HepG2 (cell line): Measurements from ENCODE around the gene MICOS13. TPM values are rescaled to one million over a fixed set of nuclear protein-coding genes. Genes with fewer than 3 reads are reported as not detected.

Source experiments
- BATF2 ChIP-seq: sonication (generic); formaldehyde crosslinking; IDR thresholded peaks from 2 replicates; pipeline ENCODE4 v1.8.0; 2022; ENCODE audit warnings: mild to moderate bottlenecking, missing genetic modification reagents, moderate library complexity
- CREB1 ChIP-seq, 2 experiments: fragments of 450-650 bp in 1 of 2; IDR thresholded peaks; 2 replicates each; pipeline ENCODE4 v1.6.1; 2016 to 2017; ENCODE audit warnings: control low read depth in 1 of 2, mild to moderate bottlenecking in 1 of 2, missing compliant biosample characterization in 1 of 2, missing genetic modification characterization in 1 of 2
- GTF2F1 ChIP-seq: fragments of 150-350 bp; IDR thresholded peaks from 2 replicates; pipeline ENCODE4 v1.6.1; 2014; ENCODE audit warnings: low read length
- JUNB ChIP-seq: sonication (generic); formaldehyde crosslinking; IDR thresholded peaks from 2 replicates; pipeline ENCODE4 v1.8.0; 2022; ENCODE audit warnings: missing genetic modification reagents, mild to moderate bottlenecking, borderline replicate concordance
- MAZ ChIP-seq, 2 experiments: sonication (generic) in 1 of 2; formaldehyde crosslinking in 1 of 2; IDR thresholded peaks; 2 replicates each; pipeline versions ENCODE4 v1.5.0 to v1.6.1; 2012 to 2020; ENCODE audit warnings: low read depth in 2 of 2, mild to moderate bottlenecking in 2 of 2, borderline replicate concordance in 1 of 2, improper control_type of control experiment in 1 of 2, low read length in 1 of 2, missing genetic modification reagents in 1 of 2, moderate library complexity in 1 of 2
- MBNL3 ChIP-seq: fragments of 250-450 bp; sonication (Bioruptor Pico); conservative IDR thresholded peaks from 2 replicates; pipeline ENCODE4 v1.8.0; 2022; ENCODE audit warnings: mild to moderate bottlenecking, inconsistent platforms
- NRL ChIP-seq: sonication (generic); formaldehyde crosslinking; IDR thresholded peaks from 2 replicates; pipeline ENCODE4 v1.5.0; 2020; ENCODE audit warnings: missing genetic modification reagents, mild to moderate bottlenecking, moderate library complexity, borderline replicate concordance
- PCBP2 ChIP-seq: fragments of 200-400 bp; formaldehyde crosslinking; optimal IDR thresholded peaks from 2 replicates; pipeline ENCODE3; 2018; ENCODE audit warnings: low read length, low read depth; ENCODE audit not compliant: poor library complexity, severe bottlenecking
- PLSCR1 ChIP-seq: sonication (generic); formaldehyde crosslinking; IDR thresholded peaks from 2 replicates; pipeline ENCODE4 v1.5.0; 2020; ENCODE audit warnings: missing genetic modification reagents, mild to moderate bottlenecking, borderline replicate concordance
- RARG ChIP-seq: sonication (generic); formaldehyde crosslinking; IDR thresholded peaks from 2 replicates; pipeline ENCODE4 v1.4.0; 2020; ENCODE audit warnings: low read depth, mild to moderate bottlenecking, missing genetic modification reagents
- RELA ChIP-seq: sonication (generic); formaldehyde crosslinking; IDR thresholded peaks from 2 replicates; pipeline ENCODE4 v1.4.0; 2020; ENCODE audit warnings: missing genetic modification reagents
- SKIL ChIP-seq: sonication (generic); formaldehyde crosslinking; IDR thresholded peaks from 2 replicates; pipeline ENCODE4 v1.8.0; 2022; ENCODE audit warnings: missing genetic modification reagents, mild to moderate bottlenecking, moderate library complexity, borderline replicate concordance
- ZBTB1 ChIP-seq: sonication (generic); formaldehyde crosslinking; IDR thresholded peaks from 2 replicates; pipeline ENCODE4 v1.4.0; 2020; ENCODE audit warnings: missing genetic modification reagents, borderline replicate concordance
- ZBTB8A ChIP-seq: sonication (generic); formaldehyde crosslinking; IDR thresholded peaks from 2 replicates; pipeline ENCODE4 v1.4.0; 2020; ENCODE audit warnings: mild to moderate bottlenecking, low read depth, missing genetic modification reagents, borderline replicate concordance
- ZNF564 ChIP-seq: sonication (generic); formaldehyde crosslinking; IDR thresholded peaks from 2 replicates; pipeline ENCODE4 v1.8.1; 2023; ENCODE audit warnings: mild to moderate bottlenecking, missing genetic modification reagents
- polyA plus RNA-seq, 8 experiments: library from polyadenylated mRNA; depleted of rRNA in 3 of 8; stranded (reverse) in 7 of 8; unstranded in 1 of 8; fragments of >200 nt; fragmentation: Illumina TruSeq in 4 of 8; extraction: Trizol in 4 of 8; gene quantifications; 2 replicates each; pipeline versions ENCODE4 v1.2.1 to v1.2.3, GENCODE V29; 2011 to 2016; ENCODE audit warnings: low read depth in 4 of 8, missing spikeins in 1 of 8, mixed read lengths in 1 of 8; ENCODE audit not compliant: insufficient read depth in 1 of 8
- total RNA-seq, 5 experiments: library from RNA; depleted of rRNA; stranded (reverse); fragments of >200 nt; fragmentation: Illumina TruSeq; extraction: Trizol; gene quantifications; 2 replicates each; pipeline ENCODE4 v1.2.3, GENCODE V29; 2016; ENCODE audit warnings: low read depth in 1 of 5
- TF ChIP-seq, protein P1 (sequence below): sonication (generic); formaldehyde crosslinking; IDR thresholded peaks from 2 replicates; pipeline ENCODE4 v1.4.0; 2020; ENCODE audit warnings: missing genetic modification reagents
- TF ChIP-seq, protein P2 (sequence below): sonication (generic); formaldehyde crosslinking; IDR thresholded peaks from 2 replicates; pipeline ENCODE4 v1.4.0; 2020; ENCODE audit warnings: missing genetic modification reagents, mild to moderate bottlenecking, borderline replicate concordance
- TF ChIP-seq, protein P3 (sequence below): IDR thresholded peaks from 2 replicates; pipeline ENCODE4 v1.6.1; 2012; ENCODE audit warnings: low read depth, low read length, improper control_type of control experiment

Gene MICOS13
- total and polyA plus RNA-seq, 2 of the 13 experiments (the other 11 are each of a cell fraction or from before 2014, with no cell fraction given), result 28.8 to 35.4 TPM

DNA sequence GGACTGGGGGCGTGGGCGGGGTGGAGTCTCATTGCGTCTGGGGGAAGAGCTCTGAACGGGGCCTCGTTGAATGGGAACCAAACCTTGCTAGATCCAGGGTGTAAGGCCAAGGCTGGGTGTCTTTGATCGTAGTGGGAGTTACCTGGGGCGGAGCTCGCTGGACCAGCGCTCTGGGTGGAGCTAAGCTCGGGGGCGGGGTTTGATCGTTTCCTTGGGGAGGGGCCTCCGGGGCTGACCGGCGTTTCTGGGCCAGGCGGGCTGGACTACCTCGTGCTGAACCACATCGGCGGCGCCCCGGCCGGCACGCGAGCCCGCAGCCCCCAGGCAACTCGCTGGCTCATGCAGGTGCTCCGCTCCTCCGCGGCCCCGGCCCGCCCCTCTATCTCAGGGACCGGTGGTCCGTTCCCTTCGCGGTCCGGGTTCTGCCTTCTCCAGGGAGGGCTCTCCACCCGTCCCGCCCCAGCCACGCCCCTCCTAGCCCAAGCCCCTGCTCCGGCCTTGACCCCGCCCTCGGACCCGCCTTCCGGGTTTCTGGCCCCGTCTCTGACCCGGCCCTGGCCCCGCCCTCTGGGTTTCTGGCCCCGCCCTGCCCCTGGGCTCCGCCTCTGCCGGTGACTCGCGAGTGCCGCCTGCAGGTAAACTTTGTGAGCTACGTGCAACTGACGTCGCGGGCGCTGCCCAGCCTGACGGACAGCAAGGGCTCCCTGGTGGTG lies 6.5 kb upstream of the MICOS13 start (continued):
- TF ChIP-seq PCBP2, result no peak
- no peak for TF ChIP-seq BATF2 (CRISPR knock-in tag)
- TF ChIP-seq NRL (CRISPR knock-in tag), result no peak
- TF ChIP-seq, protein P1, sequence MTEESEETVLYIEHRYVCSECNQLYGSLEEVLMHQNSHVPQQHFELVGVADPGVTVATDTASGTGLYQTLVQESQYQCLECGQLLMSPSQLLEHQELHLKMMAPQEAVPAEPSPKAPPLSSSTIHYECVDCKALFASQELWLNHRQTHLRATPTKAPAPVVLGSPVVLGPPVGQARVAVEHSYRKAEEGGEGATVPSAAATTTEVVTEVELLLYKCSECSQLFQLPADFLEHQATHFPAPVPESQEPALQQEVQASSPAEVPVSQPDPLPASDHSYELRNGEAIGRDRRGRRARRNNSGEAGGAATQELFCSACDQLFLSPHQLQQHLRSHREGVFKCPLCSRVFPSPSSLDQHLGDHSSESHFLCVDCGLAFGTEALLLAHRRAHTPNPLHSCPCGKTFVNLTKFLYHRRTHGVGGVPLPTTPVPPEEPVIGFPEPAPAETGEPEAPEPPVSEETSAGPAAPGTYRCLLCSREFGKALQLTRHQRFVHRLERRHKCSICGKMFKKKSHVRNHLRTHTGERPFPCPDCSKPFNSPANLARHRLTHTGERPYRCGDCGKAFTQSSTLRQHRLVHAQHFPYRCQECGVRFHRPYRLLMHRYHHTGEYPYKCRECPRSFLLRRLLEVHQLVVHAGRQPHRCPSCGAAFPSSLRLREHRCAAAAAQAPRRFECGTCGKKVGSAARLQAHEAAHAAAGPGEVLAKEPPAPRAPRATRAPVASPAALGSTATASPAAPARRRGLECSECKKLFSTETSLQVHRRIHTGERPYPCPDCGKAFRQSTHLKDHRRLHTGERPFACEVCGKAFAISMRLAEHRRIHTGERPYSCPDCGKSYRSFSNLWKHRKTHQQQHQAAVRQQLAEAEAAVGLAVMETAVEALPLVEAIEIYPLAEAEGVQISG (CRISPR knock-in tag), result peak; percentile 67
- no peak for TF ChIP-seq SKIL (CRISPR knock-in tag)
- TF ChIP-seq MAZ (IDR thresholded peaks at IDR 0.05; ENCODE audit: borderline replicate concordance, low read depth, low read length), result peak; percentile 83
- TF ChIP-seq MAZ (CRISPR knock-in tag; IDR thresholded peaks at IDR 0.05; ENCODE audit: low read depth), result peak; percentile 63
- TF ChIP-seq RELA, result no peak
- no peak for TF ChIP-seq ZNF564 (CRISPR knock-in tag)
- TF ChIP-seq, protein P2, sequence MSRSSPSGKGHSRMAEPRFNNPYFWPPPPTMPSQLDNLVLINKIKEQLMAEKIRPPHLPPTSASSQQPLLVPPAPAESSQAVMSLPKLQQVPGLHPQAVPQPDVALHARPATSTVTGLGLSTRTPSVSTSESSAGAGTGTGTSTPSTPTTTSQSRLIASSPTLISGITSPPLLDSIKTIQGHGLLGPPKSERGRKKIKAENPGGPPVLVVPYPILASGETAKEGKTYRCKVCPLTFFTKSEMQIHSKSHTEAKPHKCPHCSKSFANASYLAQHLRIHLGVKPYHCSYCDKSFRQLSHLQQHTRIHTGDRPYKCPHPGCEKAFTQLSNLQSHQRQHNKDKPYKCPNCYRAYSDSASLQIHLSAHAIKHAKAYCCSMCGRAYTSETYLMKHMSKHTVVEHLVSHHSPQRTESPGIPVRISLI (CRISPR knock-in tag), result no peak
- no peak for TF ChIP-seq ZBTB8A (CRISPR knock-in tag)
- TF ChIP-seq ZBTB1 (CRISPR knock-in tag), result no peak
- no peak for TF ChIP-seq JUNB (CRISPR knock-in tag)
- TF ChIP-seq PLSCR1 (CRISPR knock-in tag), result no peak
- no peak for TF ChIP-seq GTF2F1
- TF ChIP-seq, protein P3, sequence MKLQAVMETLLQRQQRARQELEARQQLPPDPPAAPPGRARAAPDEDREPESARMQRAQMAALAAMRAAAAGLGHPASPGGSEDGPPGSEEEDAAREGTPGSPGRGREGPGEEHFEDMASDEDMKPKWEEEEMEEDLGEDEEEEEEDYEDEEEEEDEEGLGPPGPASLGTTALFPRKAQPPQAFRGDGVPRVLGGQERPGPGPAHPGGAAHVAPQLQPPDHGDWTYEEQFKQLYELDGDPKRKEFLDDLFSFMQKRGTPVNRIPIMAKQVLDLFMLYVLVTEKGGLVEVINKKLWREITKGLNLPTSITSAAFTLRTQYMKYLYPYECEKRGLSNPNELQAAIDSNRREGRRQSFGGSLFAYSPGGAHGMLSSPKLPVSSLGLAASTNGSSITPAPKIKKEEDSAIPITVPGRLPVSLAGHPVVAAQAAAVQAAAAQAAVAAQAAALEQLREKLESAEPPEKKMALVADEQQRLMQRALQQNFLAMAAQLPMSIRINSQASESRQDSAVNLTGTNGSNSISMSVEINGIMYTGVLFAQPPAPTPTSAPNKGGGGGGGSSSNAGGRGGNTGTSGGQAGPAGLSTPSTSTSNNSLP, result no peak
- no peak for TF ChIP-seq RARG (CRISPR knock-in tag)
- peak; percentile 89 for TF ChIP-seq CREB1 (IDR thresholded peaks at IDR 0.05)
- TF ChIP-seq CREB1 (CRISPR knock-in tag; IDR thresholded peaks at IDR 0.05), result peak; percentile 57
- no peak for TF ChIP-seq MBNL3 (CRISPR knock-in tag)
